Esophagus muscularis mucosa (tissue), 4 donors: ENCODE data around the gene TECR.

Source experiments
- EP300 ChIP-seq: sonication (generic); formaldehyde crosslinking; IDR thresholded peaks from one replicate; pipeline ENCODE4 v1.6.1; 2017; ENCODE audit warnings: antibody characterized with exemption
- POLR2A ChIP-seq: fragments of 450-650 bp; IDR thresholded peaks from one replicate; pipeline ENCODE4 v1.6.1; 2017; ENCODE audit warnings: antibody characterized with exemption, moderate library complexity, mild to moderate bottlenecking, low read depth
- TF ChIP-seq, protein P1 (sequence below), 3 experiments: fragments of 200-600 bp in 2 of 3; fragments of 450-650 bp in 1 of 3; sonication (generic) in 2 of 3; IDR thresholded peaks; one replicate each; pipeline ENCODE4 v1.5.1; 2017 to 2019; ENCODE audit warnings: antibody characterized with exemption in 3 of 3, mild to moderate bottlenecking in 2 of 3, moderate library complexity in 1 of 3

DNA sequence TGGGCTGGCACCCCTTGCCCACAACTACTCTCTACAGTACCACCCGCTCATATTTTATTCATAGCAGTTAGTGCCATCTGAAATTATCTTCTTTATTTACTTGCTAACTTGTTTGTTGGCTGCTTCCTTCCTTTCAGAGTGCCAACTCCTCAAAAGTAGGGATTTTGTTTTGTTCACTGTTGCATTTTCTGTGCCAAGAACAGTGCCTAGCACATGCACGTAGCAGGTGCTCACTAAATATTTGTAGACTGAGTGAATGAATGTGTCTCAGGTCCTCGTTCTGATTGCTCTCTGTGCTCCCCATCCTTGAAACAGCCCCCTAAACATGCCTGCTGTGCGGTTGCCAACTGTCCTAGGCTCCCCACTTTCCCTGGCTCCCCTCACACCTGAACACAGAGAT lies 35.0 kb upstream of the TECR start:
- no peak for TF ChIP-seq EP300
- TF ChIP-seq, protein P1, sequence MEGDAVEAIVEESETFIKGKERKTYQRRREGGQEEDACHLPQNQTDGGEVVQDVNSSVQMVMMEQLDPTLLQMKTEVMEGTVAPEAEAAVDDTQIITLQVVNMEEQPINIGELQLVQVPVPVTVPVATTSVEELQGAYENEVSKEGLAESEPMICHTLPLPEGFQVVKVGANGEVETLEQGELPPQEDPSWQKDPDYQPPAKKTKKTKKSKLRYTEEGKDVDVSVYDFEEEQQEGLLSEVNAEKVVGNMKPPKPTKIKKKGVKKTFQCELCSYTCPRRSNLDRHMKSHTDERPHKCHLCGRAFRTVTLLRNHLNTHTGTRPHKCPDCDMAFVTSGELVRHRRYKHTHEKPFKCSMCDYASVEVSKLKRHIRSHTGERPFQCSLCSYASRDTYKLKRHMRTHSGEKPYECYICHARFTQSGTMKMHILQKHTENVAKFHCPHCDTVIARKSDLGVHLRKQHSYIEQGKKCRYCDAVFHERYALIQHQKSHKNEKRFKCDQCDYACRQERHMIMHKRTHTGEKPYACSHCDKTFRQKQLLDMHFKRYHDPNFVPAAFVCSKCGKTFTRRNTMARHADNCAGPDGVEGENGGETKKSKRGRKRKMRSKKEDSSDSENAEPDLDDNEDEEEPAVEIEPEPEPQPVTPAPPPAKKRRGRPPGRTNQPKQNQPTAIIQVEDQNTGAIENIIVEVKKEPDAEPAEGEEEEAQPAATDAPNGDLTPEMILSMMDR (IDR thresholded peaks at IDR 0.05): no peak
- no peak for TF ChIP-seq POLR2A
